ENCODE results near the gene PRXL2C.
"Not testable (repeated sequence)": the region's sequence is repeated elsewhere in the genome, so short reads cannot be mapped to it uniquely, and the experiment has no call there.

PRXL2C gene, protein sequence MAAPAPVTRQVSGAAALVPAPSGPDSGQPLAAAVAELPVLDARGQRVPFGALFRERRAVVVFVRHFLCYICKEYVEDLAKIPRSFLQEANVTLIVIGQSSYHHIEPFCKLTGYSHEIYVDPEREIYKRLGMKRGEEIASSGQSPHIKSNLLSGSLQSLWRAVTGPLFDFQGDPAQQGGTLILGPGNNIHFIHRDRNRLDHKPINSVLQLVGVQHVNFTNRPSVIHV

DNA sequence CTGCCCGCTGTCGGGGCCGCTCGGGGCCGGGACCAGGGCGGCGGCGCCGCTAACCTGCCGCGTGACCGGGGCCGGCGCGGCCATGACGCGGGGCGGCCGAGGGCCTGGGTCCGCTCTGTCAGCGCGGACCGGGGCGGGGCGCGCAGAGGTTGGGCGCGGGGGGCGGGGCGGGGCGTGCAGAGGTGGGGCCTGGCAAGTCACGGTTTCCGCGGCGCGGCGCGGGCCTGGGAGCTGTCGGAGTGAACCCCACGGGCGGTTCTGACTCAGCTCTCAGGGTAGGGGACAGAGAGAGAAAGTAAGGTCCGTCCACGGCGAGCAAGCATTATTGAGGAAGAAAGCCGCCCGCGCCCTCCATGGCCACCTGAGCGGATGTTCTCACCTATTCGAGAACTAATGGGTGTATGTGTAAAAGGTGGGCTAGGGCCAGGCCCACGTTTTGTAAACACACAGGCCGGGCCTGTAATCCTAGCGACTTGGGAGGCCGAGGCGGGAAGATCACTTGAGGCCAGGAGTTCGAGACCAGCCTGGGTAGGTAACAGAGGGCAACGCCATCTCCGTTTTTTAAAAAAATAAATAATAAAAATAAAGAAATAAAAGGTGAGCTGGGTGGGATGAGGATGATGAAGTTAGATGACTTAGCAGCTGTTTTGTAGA is at the start of gene PRXL2C:
TSS of gene PRXL2C (minus strand) at position 120 of the 654 bp plus-strand sequence. CDS start at position 84, 36 bp downstream.
- peak; percentile 76 for DNase-seq

- not testable (repeated sequence) for DNase-seq
Measured at GRCh38 chr9:96700721-96701375, 45.7 kb upstream of the PRXL2C start.

- no peak for DNase-seq
Measured at GRCh38 chr9:96691326-96691725, 36.2 kb upstream of the PRXL2C start.

- no peak for DNase-seq
Measured at GRCh38 chr9:96688745-96689464, 33.8 kb upstream of the PRXL2C start.

GRCh38 chr9:96688187-96688586 is 33.1 kb upstream of the PRXL2C start:
- no peak for DNase-seq

DNA sequence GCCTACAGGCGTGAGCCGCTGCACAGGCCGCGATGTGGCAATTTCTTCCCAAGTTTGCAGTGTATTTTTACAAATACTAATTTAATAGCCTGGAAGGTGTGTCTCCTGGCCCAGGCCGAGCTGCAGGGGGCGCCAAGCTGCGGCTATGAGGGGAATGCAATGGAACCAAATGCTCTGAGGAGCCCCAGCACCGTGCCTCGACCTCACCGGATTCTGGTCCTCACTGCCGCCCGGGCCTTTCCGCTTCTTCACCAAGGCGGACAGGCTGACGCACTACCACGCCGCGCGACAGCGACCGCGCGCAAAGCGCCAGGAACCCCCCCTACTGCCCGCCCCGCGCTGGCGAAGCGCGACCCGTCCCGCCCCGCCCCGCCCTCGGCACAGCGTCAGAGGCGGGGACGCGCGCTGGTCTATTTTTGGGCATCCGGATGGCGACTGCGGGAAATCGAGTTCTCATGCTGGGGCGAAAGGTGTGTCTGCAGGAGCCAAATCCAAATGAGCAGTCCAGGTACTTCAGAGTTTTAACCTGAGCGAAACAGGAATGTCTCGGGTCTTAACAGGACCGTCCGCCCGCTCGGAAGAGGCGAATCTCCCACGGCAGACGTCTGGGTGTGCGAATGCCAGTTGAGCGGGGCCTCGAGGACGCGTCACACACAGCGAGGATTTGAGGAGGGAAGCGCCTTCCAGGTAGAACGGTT is 31.7 kb upstream of the PRXL2C start:
- DNase-seq, result peak; percentile 52

DNA sequence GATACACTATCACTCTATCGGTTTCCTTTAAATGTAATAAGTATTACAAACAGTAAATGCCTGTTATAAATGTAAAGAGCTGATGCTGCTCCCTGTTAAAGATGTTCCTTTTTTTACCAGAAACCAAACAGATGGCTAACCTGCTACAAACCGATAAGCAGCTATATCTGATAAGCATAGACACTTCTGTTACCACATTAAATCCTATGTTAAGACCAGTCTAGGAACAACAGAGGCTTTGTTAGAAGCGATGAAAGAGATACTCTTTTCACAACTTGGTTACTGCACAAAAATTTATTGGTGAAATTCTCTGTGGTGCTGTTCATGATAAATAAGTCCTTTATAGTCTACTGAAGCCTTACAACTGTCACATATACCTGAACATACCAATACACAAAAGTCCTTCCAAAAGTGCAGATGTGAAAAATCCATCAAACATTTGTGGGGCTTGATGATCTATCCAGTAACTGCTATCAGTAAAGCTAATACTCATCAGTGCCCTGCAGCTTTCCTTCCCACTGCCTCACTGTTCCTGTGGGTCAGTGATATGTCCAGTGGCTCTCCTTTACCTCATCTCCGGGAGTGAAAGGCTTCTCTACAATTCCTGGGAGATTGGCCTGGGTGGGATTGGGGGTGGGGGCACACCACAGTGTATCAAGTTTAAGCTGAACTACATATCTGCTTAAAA is 25.8 kb upstream of the PRXL2C start:
- no peak for DNase-seq

GRCh38 chr9:96674906-96675538 is 19.9 kb upstream of the PRXL2C start:
- no peak for DNase-seq

GRCh38 chr9:96673786-96674185 is 18.7 kb upstream of the PRXL2C start:
- not testable (repeated sequence) for DNase-seq

DNA sequence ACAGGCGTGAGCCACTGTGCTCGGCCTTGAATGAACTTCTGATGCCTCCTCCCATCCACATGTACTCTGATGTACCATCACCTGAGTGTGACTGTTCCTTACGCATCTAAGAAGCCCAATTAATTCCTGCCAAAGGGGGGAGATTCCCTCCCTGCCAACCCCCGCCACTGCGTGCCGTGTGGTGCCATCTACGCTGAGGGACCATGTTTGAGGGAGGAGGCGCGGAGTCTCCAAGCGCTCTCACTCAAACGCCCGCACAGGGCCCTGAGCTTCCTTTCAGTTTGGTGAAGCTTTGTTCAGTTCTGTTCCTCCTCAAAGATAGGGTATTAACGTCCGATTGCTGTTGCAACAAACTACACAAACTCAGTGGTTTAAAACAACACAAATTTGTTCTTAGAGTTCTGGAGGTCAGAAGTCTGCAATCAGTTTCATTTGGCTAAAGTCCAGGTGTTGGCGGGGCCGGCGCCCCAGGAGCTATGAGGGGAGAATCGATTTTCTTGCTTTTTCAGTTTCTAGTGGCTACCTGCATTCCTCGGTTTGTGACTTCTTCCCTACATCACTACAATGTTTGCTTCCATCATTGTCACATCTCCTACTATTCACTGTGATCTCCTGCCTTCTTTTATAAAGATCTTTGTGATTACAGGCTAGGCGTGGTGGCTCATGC is 13.9 kb upstream of the PRXL2C start:
- no peak for DNase-seq

DNA sequence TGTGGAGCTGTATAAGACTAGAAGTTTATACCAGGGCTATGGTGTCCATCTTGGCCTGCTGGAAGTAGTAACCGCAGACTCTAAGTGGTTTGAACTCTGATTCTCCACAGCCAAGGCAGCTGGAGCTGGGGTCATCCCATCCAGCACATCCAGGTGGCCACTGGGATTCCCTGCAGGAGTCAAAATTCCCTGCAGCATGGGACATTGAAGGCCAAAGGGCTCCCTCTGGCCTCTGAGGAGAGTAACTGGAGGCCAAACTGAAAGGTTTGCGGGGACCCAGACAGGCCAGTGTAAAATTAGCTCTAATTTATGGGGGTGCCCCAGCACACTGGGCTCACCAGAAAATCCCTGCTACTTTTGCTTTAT is 12.2 kb upstream of the PRXL2C start:
- no peak for DNase-seq

DNA sequence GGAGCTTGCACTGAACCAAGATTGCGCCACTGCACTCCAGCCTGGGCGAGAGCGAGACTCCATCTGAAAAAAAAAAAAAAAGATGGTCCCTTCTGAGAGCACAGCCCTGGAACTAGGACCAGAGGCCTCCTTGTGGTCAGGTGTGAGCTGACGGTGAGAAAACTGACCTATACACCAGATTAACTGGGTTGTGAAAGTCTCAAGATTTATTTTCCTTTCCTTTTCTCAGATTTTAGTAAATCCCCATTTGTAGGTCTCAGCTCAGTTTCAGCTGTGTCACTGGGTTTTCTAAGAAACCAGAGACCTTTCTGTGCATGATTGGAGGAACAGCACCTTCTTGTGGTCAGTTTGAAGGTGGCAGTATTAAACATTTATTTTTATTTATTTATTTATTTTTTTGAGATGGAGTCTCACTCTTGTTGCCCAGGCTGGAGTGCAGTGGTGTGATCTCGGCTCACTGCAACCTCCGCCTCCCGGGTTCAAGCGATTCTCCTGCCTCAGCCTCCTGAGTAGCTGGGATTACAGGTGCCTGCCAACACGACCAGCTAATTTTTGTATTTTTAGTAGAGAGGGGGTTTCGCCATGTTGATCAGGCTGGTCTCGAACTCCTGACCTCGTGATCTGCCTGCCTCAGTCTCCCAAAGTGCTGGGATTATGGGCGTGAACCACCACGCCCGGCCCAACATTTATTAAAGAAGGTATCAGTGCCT is 11.7 kb upstream of the PRXL2C start:
- DNase-seq, result peak; percentile 29

- no peak for DNase-seq
Measured at GRCh38 chr9:96665789-96666188, 10.7 kb upstream of the PRXL2C start.

DNA sequence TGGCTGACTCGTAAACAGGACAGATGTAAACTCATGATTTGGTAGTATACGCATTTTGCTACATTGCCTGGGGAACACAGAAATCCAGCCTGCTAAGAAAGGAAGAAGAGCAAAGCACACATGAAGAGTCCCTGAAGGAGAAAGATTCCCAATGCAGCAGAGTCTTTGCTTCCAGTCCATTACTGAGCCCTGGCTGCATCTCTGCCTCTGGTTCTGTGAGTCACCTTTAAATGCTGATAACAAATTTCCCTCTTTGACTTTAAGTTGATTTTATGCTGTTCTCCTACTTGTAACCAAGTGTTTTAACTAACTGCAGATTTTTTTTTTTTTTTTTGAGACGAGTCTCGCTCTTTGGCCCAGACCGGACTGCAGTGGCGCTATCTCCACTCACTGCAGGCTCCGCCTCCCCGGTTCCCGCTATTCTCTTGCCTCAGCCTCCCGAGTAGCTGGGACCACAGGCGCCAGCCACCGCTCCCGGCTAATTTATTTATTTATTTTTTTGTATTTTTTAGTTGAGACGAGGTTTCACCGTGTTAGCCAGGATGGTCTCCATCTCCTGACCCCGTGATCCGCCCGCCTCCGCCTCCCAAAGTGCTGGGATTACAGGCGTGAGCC is 8.5 kb upstream of the PRXL2C start:
- DNase-seq, result no peak

- no peak for DNase-seq
Measured at GRCh38 chr9:96661711-96662110, 6.6 kb upstream of the PRXL2C start.

- no peak for DNase-seq
Measured at GRCh38 chr9:96660692-96661248, 5.7 kb upstream of the PRXL2C start.

- peak; percentile 76 for DNase-seq
Measured at GRCh38 chr9:96654450-96655197, 493 bp downstream of the PRXL2C start.

GRCh38 chr9:96651626-96652025 is 3.5 kb downstream of the PRXL2C start:
- no peak for DNase-seq
